ENCODE data around the gene RDH16.
"Not testable (repeated sequence)": the region's sequence is repeated elsewhere in the genome, so short reads cannot be mapped to it uniquely, and the experiment has no call there.

- not testable (repeated sequence) for TF ChIP-seq EP300, POLR2A (IDR thresholded peaks at IDR 0.05)
These were observed 6.1 kb upstream of the RDH16 start for GRCh38 chr12:56963557-56963956.

Data from tibial nerve (tissue), 3 donors.